Fibroblast of lung (primary cell): ENCODE data around the gene CASP8. TPM values are rescaled to one million over a fixed set of nuclear protein-coding genes. Genes with fewer than 3 reads are reported as not detected.

Experiments used
- DNase-seq, 2 donors: peaks; one replicate each; pipeline versions ENCODE4 v3.0.0 to v3.0.0-alpha.2; 2010; ENCODE audit warnings: low read depth in 2 of 2
- H2AFZ ChIP-seq: 2 replicates; pipeline ENCODE4 v1.5.1; 2012; ENCODE audit warnings: low read length, control low read depth, inconsistent platforms
- H3K27ac ChIP-seq: 2 replicates; pipeline ENCODE4 v1.5.1; 2011; ENCODE audit warnings: low read length, control low read depth; ENCODE audit not compliant: insufficient read depth
- H3K27me3 ChIP-seq: 2 replicates; pipeline ENCODE4 v1.5.1; 2011; ENCODE audit warnings: mild to moderate bottlenecking, low read length; ENCODE audit not compliant: control insufficient read depth, insufficient read depth
- H3K36me3 ChIP-seq: 2 replicates; pipeline ENCODE4 v1.5.1; 2011; ENCODE audit warnings: low read length; ENCODE audit not compliant: control insufficient read depth, insufficient read depth
- H3K4me1 ChIP-seq: 2 replicates; pipeline ENCODE4 v1.5.1; 2011; ENCODE audit warnings: low read length; ENCODE audit not compliant: control insufficient read depth, insufficient read depth; ENCODE audit errors: extremely low read depth
- H3K4me2 ChIP-seq: 2 replicates; pipeline ENCODE4 v1.5.1; 2011; ENCODE audit warnings: low read length, control low read depth; ENCODE audit not compliant: insufficient read depth; ENCODE audit errors: extremely low read depth
- H3K4me3 ChIP-seq, 4 experiments: fragments of 200-600 bp in 1 of 4; sonication (generic) in 1 of 4; replicated peaks in 1 of 4; 2 replicates each; pipeline ENCODE4 v1.5.1; 2011 to 2016; ENCODE audit warnings: low read length in 4 of 4, low read depth in 3 of 4, mild to moderate bottlenecking in 3 of 4, control low read depth in 2 of 4, inconsistent platforms in 1 of 4, mixed read lengths in 1 of 4; ENCODE audit not compliant: insufficient read depth in 1 of 4; ENCODE audit errors: control extremely low read depth in 1 of 4
- H3K79me2 ChIP-seq: 2 replicates; pipeline ENCODE4 v1.5.1; 2012; ENCODE audit warnings: mild to moderate bottlenecking, low read length, inconsistent platforms; ENCODE audit not compliant: control insufficient read depth, insufficient read depth
- H3K9ac ChIP-seq: 2 replicates; pipeline ENCODE4 v1.5.1; 2011; ENCODE audit warnings: mild to moderate bottlenecking, low read length, control low read depth; ENCODE audit not compliant: insufficient read depth
- H3K9me3 ChIP-seq: 2 replicates; pipeline ENCODE4 v1.5.1; 2012; ENCODE audit warnings: low read depth, low read length; ENCODE audit not compliant: control insufficient read depth, insufficient read depth
- H4K20me1 ChIP-seq: 2 replicates; pipeline ENCODE4 v1.5.1; 2011; ENCODE audit warnings: low read length; ENCODE audit not compliant: control insufficient read depth, insufficient read depth; ENCODE audit errors: extremely low read depth
- CTCF ChIP-seq, 2 donors: IDR thresholded peaks in 1 of 2; conservative IDR thresholded peaks in 1 of 2; 1 replicate in 1 of 2; 2 replicates in 1 of 2; pipeline ENCODE4 v1.5.1; 2011 to 2012; ENCODE audit warnings: low read length in 2 of 2, control low read depth in 1 of 2, inconsistent platforms in 1 of 2, low read depth in 1 of 2, mild to moderate bottlenecking in 1 of 2
- EZH2 ChIP-seq: IDR thresholded peaks from 2 replicates; pipeline ENCODE4 v1.5.1; 2012; ENCODE audit warnings: low read length, control low read depth, mild to moderate bottlenecking; ENCODE audit errors: missing control alignments
- polyA plus RNA-seq, 2 donors: library from polyadenylated mRNA; depleted of rRNA in 1 of 2; stranded (reverse) in 1 of 2; unstranded in 1 of 2; fragments of >200 nt; gene quantifications; 2 replicates each; pipeline ENCODE4 v1.2.1, GENCODE V29; 2011 to 2012; ENCODE audit warnings: missing spikeins in 1 of 2
- total RNA-seq: library from RNA; depleted of rRNA; stranded (reverse); fragments of >200 nt; gene quantifications from 2 replicates; pipeline ENCODE4 v1.2.1, GENCODE V29; 2014

CASP8 gene
- total and polyA plus RNA-seq, 2 donors (not counting 1 experiment from before 2014, with no cell fraction given): 22.6 to 31.5 TPM

DNA sequence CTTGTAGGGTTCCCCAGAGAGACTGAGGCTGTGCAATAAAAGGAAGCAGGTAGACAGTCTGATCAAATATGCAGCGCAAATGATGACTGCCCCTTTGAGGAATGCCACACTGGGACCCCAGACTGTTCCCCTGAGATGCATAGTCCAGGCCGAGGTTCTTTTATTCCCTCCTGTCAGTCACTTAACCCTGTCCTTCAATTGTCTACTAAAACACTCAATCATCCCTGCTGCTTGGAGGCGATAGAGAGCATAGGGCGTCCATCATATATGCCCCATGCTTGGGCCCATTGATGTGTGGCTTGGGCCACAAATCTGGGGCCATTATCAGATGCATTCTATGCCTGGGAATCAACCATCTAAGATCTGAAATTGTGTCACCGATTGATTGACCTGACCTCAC is 15.5 kb upstream of the CASP8 start:
- Histone ChIP-seq H3K4me1 (peaks cover 3% of the 10 kb centered on the region), H4K20me1 (no peaks in the 10 kb centered on the region), H3K9ac (no peak overlapping the region), H3K79me2 (no peaks in the 10 kb centered on the region), H3K36me3 (no peaks in the 10 kb centered on the region), H3K9me3 (no peaks in the 10 kb centered on the region), H2AFZ (no peak overlapping the region), H3K4me3 (no peak overlapping the region), H3K27me3 (no peaks in the 10 kb centered on the region), H3K4me2 (no peak overlapping the region), H3K27ac (no peak overlapping the region)
- TF ChIP-seq CTCF (conservative IDR thresholded peaks at IDR 0.05 in 1 of 2, IDR thresholded peaks at IDR 0.05 in 1 of 2; ENCODE audit: low read depth in 1 of 2, low read length in 2 of 2) (no peak), EZH2 (no peak)
- DNase-seq: no peak

DNA sequence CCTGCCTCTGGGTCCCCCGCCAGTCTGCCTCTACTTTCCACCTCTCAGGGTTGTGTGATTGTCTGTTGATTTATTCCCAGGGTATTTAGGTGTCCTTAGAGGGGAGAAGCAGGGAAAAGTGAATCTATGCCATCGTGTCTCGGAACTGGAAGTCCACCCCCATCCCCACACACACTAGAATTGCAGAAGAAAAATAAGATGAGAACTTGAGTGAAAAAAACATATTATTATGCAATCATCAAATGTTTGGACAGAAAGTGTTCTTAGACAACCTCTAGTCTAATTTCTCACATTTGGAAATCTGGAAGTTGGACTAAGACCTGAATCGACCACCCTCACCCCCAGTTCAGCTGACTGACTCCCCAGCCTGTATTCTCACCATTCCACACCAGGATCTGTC is 14.1 kb upstream of the CASP8 start:
- H3K9ac ChIP-seq: no peak overlapping the region
- TF ChIP-seq EZH2 (no peak), CTCF (conservative IDR thresholded peaks at IDR 0.05 in 1 of 2, IDR thresholded peaks at IDR 0.05 in 1 of 2; ENCODE audit: low read depth in 1 of 2, low read length in 2 of 2) (no peak)
- H3K79me2 ChIP-seq: no peaks in the 10 kb centered on the region
- no peak overlapping the region for H3K4me2 ChIP-seq
- H4K20me1 ChIP-seq: no peaks in the 10 kb centered on the region
- H3K4me1 ChIP-seq: no peaks in the 10 kb centered on the region
- no peak overlapping the region for H3K27ac ChIP-seq
- no peak for DNase-seq
- no peaks in the 10 kb centered on the region for H3K27me3 ChIP-seq
- no peak overlapping the region for H2AFZ ChIP-seq
- no peaks in the 10 kb centered on the region for H3K9me3 ChIP-seq
- no peak overlapping the region for H3K4me3 ChIP-seq
- no peaks in the 10 kb centered on the region for H3K36me3 ChIP-seq

DNA sequence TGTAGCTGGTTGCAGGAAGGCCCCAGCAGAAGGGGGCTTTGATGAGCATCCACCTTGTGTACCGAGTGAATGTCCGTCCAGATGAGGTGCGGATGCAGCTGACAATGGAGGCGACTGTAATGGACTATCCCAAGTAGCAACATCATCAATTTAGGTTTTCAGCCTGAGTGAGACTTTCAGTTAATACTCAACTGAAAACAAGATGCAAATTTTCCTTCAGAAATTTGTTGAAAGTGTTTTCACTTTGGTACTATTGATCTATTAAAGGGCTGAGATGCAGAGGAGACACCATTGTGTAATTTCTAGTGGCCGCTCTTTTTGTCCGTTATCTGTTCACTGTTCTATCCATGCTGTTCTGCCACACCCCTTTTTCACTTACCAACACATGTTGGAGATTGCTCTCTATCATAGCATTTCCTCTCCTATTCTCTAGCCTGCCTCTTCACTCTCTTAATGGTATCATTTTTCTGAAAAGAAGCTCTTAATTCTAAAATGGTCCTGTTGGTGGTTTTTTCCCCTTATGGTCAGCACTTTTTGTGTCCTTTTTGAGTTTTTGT is 12.0 kb upstream of the CASP8 start:
- no peak overlapping the region for H3K4me2 ChIP-seq
- no peaks in the 10 kb centered on the region for H3K36me3 ChIP-seq
- no peaks in the 10 kb centered on the region for H3K27me3 ChIP-seq
- H3K4me3 ChIP-seq: no peak overlapping the region
- H3K79me2 ChIP-seq: no peaks in the 10 kb centered on the region
- no peaks in the 10 kb centered on the region for H4K20me1 ChIP-seq
- TF ChIP-seq CTCF (conservative IDR thresholded peaks at IDR 0.05 in 1 of 2, IDR thresholded peaks at IDR 0.05 in 1 of 2; ENCODE audit: low read depth in 1 of 2, low read length in 2 of 2) (no peak), EZH2 (no peak)
- no peak for DNase-seq
- H3K9ac ChIP-seq: no peak overlapping the region
- no peak overlapping the region for H3K27ac ChIP-seq
- H2AFZ ChIP-seq: no peak overlapping the region
- H3K4me1 ChIP-seq: no peaks in the 10 kb centered on the region
- no peaks in the 10 kb centered on the region for H3K9me3 ChIP-seq
